DND-41 (cell line): ENCODE data around the gene F11R.

Source experiments
- ATAC-seq: fragments of 200-7000 bp; cut with Tn5 transposase; 3 replicates; pipeline ENCODE4 v1.9.1; 2021; ENCODE audit warnings: low read depth; ENCODE audit not compliant: insufficient read depth
- DNase-seq: peaks from one replicate; pipeline ENCODE4 v3.0.0-alpha.2; 2020
- H2AFZ ChIP-seq: 2 replicates; pipeline ENCODE4 v1.6.0; 2012; ENCODE audit warnings: low read depth, low read length
- H3K27ac ChIP-seq: 2 replicates; pipeline ENCODE4 v1.5.1; 2012; ENCODE audit warnings: low read length, inconsistent platforms
- H3K27me3 ChIP-seq: fragments of 200-600 bp; sonication (generic); 2 replicates; pipeline ENCODE4 v1.6.0; 2012; ENCODE audit warnings: low read length, mild to moderate bottlenecking, inconsistent platforms; ENCODE audit not compliant: insufficient read depth, poor library complexity
- H3K36me3 ChIP-seq: 2 replicates; pipeline ENCODE4 v1.5.1; 2012; ENCODE audit warnings: low read length, inconsistent platforms; ENCODE audit not compliant: insufficient read depth
- H3K4me1 ChIP-seq: 2 replicates; pipeline ENCODE4 v1.5.1; 2012; ENCODE audit warnings: mild to moderate bottlenecking, low read length; ENCODE audit not compliant: insufficient read depth
- H3K4me2 ChIP-seq: 2 replicates; pipeline ENCODE4 v1.6.0; 2012; ENCODE audit warnings: mild to moderate bottlenecking, moderate library complexity, low read length, inconsistent platforms; ENCODE audit not compliant: insufficient read depth
- H3K4me3 ChIP-seq, 2 experiments: fragments of 200-600 bp in 1 of 2; shearing (Covaris generic) in 1 of 2; 2 replicates each; pipeline ENCODE4 v1.5.1; 2012 to 2016; ENCODE audit warnings: inconsistent platforms in 2 of 2, low read length in 2 of 2, mild to moderate bottlenecking in 2 of 2, low read depth in 1 of 2, moderate library complexity in 1 of 2
- H3K79me2 ChIP-seq: 2 replicates; pipeline ENCODE4 v1.6.0; 2012; ENCODE audit warnings: low read length, inconsistent platforms; ENCODE audit not compliant: insufficient read depth
- H3K9ac ChIP-seq: 2 replicates; pipeline ENCODE4 v1.6.0; 2012; ENCODE audit warnings: low read depth, mild to moderate bottlenecking, inconsistent platforms, low read length, moderate library complexity
- H3K9me3 ChIP-seq: 2 replicates; pipeline ENCODE4 v1.5.1; 2012; ENCODE audit warnings: low read length, moderate library complexity, mild to moderate bottlenecking, inconsistent platforms; ENCODE audit not compliant: insufficient read depth, severe bottlenecking
- H4K20me1 ChIP-seq: 2 replicates; pipeline ENCODE4 v1.6.0; 2012; ENCODE audit warnings: low read length; ENCODE audit not compliant: insufficient read depth
- CTCF ChIP-seq: IDR thresholded peaks from 2 replicates; pipeline ENCODE4 v1.5.1; 2012; ENCODE audit warnings: borderline replicate concordance, low read length, moderate library complexity, mild to moderate bottlenecking; ENCODE audit not compliant: poor library complexity, severe bottlenecking; ENCODE audit errors: extremely low read depth
- EZH2 ChIP-seq: IDR thresholded peaks from 3 replicates; pipeline ENCODE4 v1.6.1; 2012; ENCODE audit warnings: borderline replicate concordance, low read depth, mild to moderate bottlenecking, moderate library complexity, low read length, inconsistent platforms; ENCODE audit not compliant: severe bottlenecking

The F11R gene

GRCh38 chr1:160956966-160957365 lies 64.0 kb downstream of the F11R start:
- Histone ChIP-seq H3K9ac (no peak overlapping the region), H3K4me2 (no peak overlapping the region), H3K27ac (no peak overlapping the region), H2AFZ (no peak overlapping the region), H3K4me3 (no peak overlapping the region), H3K9me3 (no peaks in the 10 kb centered on the region), H3K27me3 (no peaks in the 10 kb centered on the region), H4K20me1 (no peaks in the 10 kb centered on the region), H3K36me3 (no peaks in the 10 kb centered on the region), H3K79me2 (no peaks in the 10 kb centered on the region), H3K4me1 (no peaks in the 10 kb centered on the region)
- no peak for ATAC-seq
- DNase-seq = no peak
- TF ChIP-seq CTCF (no peak), EZH2 (no peak)

GRCh38 chr1:160954158-160955104 lies 66.5 kb downstream of the F11R start, which contains the start of gene ITLN2:
Gene ITLN2, minus strand, starts transcription at chr1:160954809. Its CDS starts 68 bp downstream, at chr1:160954741.
- Histone ChIP-seq H3K79me2 (no peaks in the 10 kb centered on the region), H2AFZ (peak within 1 kb of the TSS; percentile 12; the same call in 1 of the 2 replicates), H3K36me3 (no peaks in the 10 kb centered on the region), H3K4me2 (no peak within 1 kb of the TSS), H3K9me3 (no peaks in the 10 kb centered on the region), H3K4me3 (no peak within 1 kb of the TSS), H3K27me3 (no peaks in the 10 kb centered on the region), H3K4me1 (no peaks in the 10 kb centered on the region), H3K9ac (no peak within 1 kb of the TSS), H3K27ac (no peak within 1 kb of the TSS), H4K20me1 (no peaks in the 10 kb centered on the region)
- TF ChIP-seq CTCF (peak; percentile 82), EZH2 (no peak)
- ATAC-seq (peak; percentile 80), DNase-seq (peak; percentile 65)

GRCh38 chr1:160953030-160953429 lies 67.9 kb downstream of the F11R start:
- no peak for TF ChIP-seq CTCF
- Histone ChIP-seq H3K27ac (no peak overlapping the region), H3K79me2 (no peaks in the 10 kb centered on the region), H3K4me1 (no peaks in the 10 kb centered on the region), H4K20me1 (no peaks in the 10 kb centered on the region), H3K27me3 (no peaks in the 10 kb centered on the region), H3K4me3 (no peak overlapping the region), H3K9ac (no peak overlapping the region), H3K36me3 (no peaks in the 10 kb centered on the region), H3K4me2 (no peak overlapping the region), H2AFZ (no peak overlapping the region), H3K9me3 (no peaks in the 10 kb centered on the region)
- DNase-seq = no peak
- no peak for ATAC-seq
